IMR-90 (cell line): Measurements from ENCODE around the gene RNF11. TPM values are rescaled to one million over a fixed set of nuclear protein-coding genes. Genes with fewer than 3 reads are reported as not detected.

Experiments
- ATAC-seq: fragments of 200-7000 bp; cut with Tn5 transposase; 2 replicates; pipeline ENCODE4 v1.9.1; 2020; ENCODE audit warnings: low read depth, mild to moderate bottlenecking, moderate library complexity
- BruUV-seq: library from RNA; stranded (reverse); fragments of 400-500 nt; replicated peaks from 2 replicates; lab custom pipeline; 2021; lab: Mats Ljungman, UMichigan
- CTCF ChIA-PET: fragments of 300-600 bp; formaldehyde crosslinking; extraction: SDS; loops from one replicate; lab custom pipeline; 2021; ENCODE audit warnings: antibody characterized with exemption; lab: Yijun Ruan, JAX
- POLR2A ChIA-PET: fragments of 300-600 bp; sonication (Branson Sonifier 250); formaldehyde crosslinking; loops from one replicate; lab custom pipeline; 2022; ENCODE audit warnings: antibody characterized with exemption; ENCODE audit not compliant: unreplicated experiment; lab: Charles Lee
- DNase-seq: peaks from one replicate; pipeline ENCODE4 v3.0.0; 2013
- H2AFZ ChIP-seq: replicated peaks from 2 replicates; pipeline ENCODE3; 2013; ENCODE audit warnings: low read length, mild to moderate bottlenecking; ENCODE audit not compliant: poor library complexity
- H2AK5ac ChIP-seq: 2 replicates; pipeline ENCODE4 v1.6.1; 2013; ENCODE audit warnings: low read depth, low read length, inconsistent platforms
- H2AK9ac ChIP-seq: replicated peaks from 2 replicates; pipeline ENCODE3; 2013; ENCODE audit warnings: mild to moderate bottlenecking, low read depth, low read length, moderate library complexity; ENCODE audit not compliant: poor library complexity
- H2BK120ac ChIP-seq: 2 replicates; pipeline ENCODE4 v1.6.1; 2013; ENCODE audit warnings: low read depth, low read length, inconsistent platforms
- H2BK15ac ChIP-seq: 3 replicates; pipeline ENCODE4 v1.6.1; 2013; ENCODE audit warnings: low read depth, low read length, inconsistent platforms
- H2BK20ac ChIP-seq: 2 replicates; pipeline ENCODE4 v1.6.1; 2013; ENCODE audit warnings: low read depth, mild to moderate bottlenecking, inconsistent platforms, low read length, moderate library complexity
- H2BK5ac ChIP-seq: 2 replicates; pipeline ENCODE4 v1.6.1; 2013; ENCODE audit warnings: mild to moderate bottlenecking, low read depth, low read length, inconsistent platforms; ENCODE audit not compliant: poor library complexity, severe bottlenecking
- H3K14ac ChIP-seq: replicated peaks from 2 replicates; pipeline ENCODE4 v1.6.1; 2013; ENCODE audit warnings: low read depth, low read length, inconsistent platforms
- H3K18ac ChIP-seq: 2 replicates; pipeline ENCODE4 v1.6.1; 2013; ENCODE audit warnings: low read depth, low read length, control low read depth
- H3K23ac ChIP-seq: 2 replicates; pipeline ENCODE4 v1.6.1; 2013; ENCODE audit warnings: low read depth, low read length, inconsistent platforms
- H3K27ac ChIP-seq: 2 replicates; pipeline ENCODE4 v1.5.1; 2013; ENCODE audit warnings: mild to moderate bottlenecking, control low read depth, low read length; ENCODE audit not compliant: insufficient read depth
- H3K27me3 ChIP-seq: 2 replicates; pipeline ENCODE4 v1.6.1; 2013; ENCODE audit warnings: low read length; ENCODE audit not compliant: control insufficient read depth, insufficient read depth
- H3K36me3 ChIP-seq: 2 replicates; pipeline ENCODE4 v1.6.1; 2013; ENCODE audit warnings: low read length, mixed read lengths; ENCODE audit not compliant: control insufficient read depth, insufficient read depth
- H3K4ac ChIP-seq: 2 replicates; pipeline ENCODE4 v1.6.1; 2013; ENCODE audit warnings: low read depth, low read length, inconsistent platforms
- H3K4me1 ChIP-seq: 2 replicates; pipeline ENCODE4 v1.6.1; 2013; ENCODE audit warnings: low read length, mixed read lengths; ENCODE audit not compliant: control insufficient read depth, insufficient read depth
- H3K4me2 ChIP-seq: 2 replicates; pipeline ENCODE4 v1.6.1; 2013; ENCODE audit warnings: low read depth, mild to moderate bottlenecking, control low read depth, low read length, moderate library complexity
- H3K4me3 ChIP-seq: 2 replicates; pipeline ENCODE4 v1.5.1; 2013; ENCODE audit warnings: low read depth, mild to moderate bottlenecking, control low read depth, low read length, moderate library complexity; ENCODE audit not compliant: insufficient read depth
- H3K56ac ChIP-seq: 2 replicates; pipeline ENCODE4 v1.6.1; 2013; ENCODE audit warnings: low read length, inconsistent platforms; ENCODE audit not compliant: insufficient read depth; ENCODE audit errors: extremely low read depth
- H3K79me1 ChIP-seq, 2 experiments: 2 replicates each; pipeline ENCODE4 v1.6.1; 2013; ENCODE audit warnings: low read length in 2 of 2, inconsistent platforms in 1 of 2, low read depth in 1 of 2
- H3K9ac ChIP-seq: 2 replicates; pipeline ENCODE4 v1.6.1; 2013; ENCODE audit warnings: low read depth, low read length, control low read depth
- H3K9me1 ChIP-seq: 2 replicates; pipeline ENCODE4 v1.6.1; 2013; ENCODE audit warnings: low read length, inconsistent platforms; ENCODE audit not compliant: insufficient read depth
- H3K9me3 ChIP-seq: 2 replicates; pipeline ENCODE4 v1.6.1; 2013; ENCODE audit warnings: low read length; ENCODE audit not compliant: control insufficient read depth, insufficient read depth
- H4K20me1 ChIP-seq: 2 replicates; pipeline ENCODE4 v1.6.1; 2013; ENCODE audit warnings: low read length, inconsistent platforms; ENCODE audit not compliant: insufficient read depth
- H4K5ac ChIP-seq: 2 replicates; pipeline ENCODE4 v1.6.1; 2013; ENCODE audit warnings: mild to moderate bottlenecking, low read depth, low read length, control low read depth
- H4K8ac ChIP-seq, 2 experiments: 2 replicates each; pipeline ENCODE4 v1.6.1; 2013; ENCODE audit warnings: low read depth in 2 of 2, low read length in 2 of 2, control low read depth in 1 of 2, inconsistent platforms in 1 of 2
- H4K91ac ChIP-seq: 2 replicates; pipeline ENCODE4 v1.6.1; 2013; ENCODE audit warnings: low read depth, low read length, inconsistent platforms; ENCODE audit not compliant: insufficient read depth
- CHD1 ChIP-seq: IDR thresholded peaks from 2 replicates; pipeline ENCODE4 v1.6.1; 2012; ENCODE audit warnings: low read depth, low read length, improper control_type of control experiment
- FOS ChIP-seq: fragments of 150-350 bp; IDR thresholded peaks from 2 replicates; pipeline ENCODE4 v1.6.1; 2016; ENCODE audit warnings: low read depth, low read length
- MAFK ChIP-seq: IDR thresholded peaks from 2 replicates; pipeline ENCODE4 v1.6.1; 2012; ENCODE audit warnings: low read depth, low read length, improper control_type of control experiment
- MAZ ChIP-seq: IDR thresholded peaks from 2 replicates; pipeline ENCODE4 v1.6.1; 2012; ENCODE audit warnings: low read depth, mild to moderate bottlenecking, low read length, improper control_type of control experiment, moderate library complexity, borderline replicate concordance
- NFE2L2 ChIP-seq: fragments of 150-350 bp; IDR thresholded peaks from 2 replicates; pipeline ENCODE4 v1.6.1; 2016; ENCODE audit warnings: low read depth, mild to moderate bottlenecking, low read length
- POLR2A ChIP-seq: IDR thresholded peaks from 2 replicates; pipeline ENCODE4 v1.6.1; 2012; ENCODE audit warnings: mild to moderate bottlenecking, low read depth, low read length
- RAD21 ChIP-seq: IDR thresholded peaks from 2 replicates; pipeline ENCODE4 v1.6.1; 2012; ENCODE audit warnings: low read length, improper control_type of control experiment
- WGBS, 2 experiments: methylation state at CpG; one replicate each; pipeline versions ENCODE4 v1.1.5 to v1.1.7; 2013; ENCODE audit warnings: missing lambda C conversion rate in 2 of 2; ENCODE audit not compliant: insufficient read length in 1 of 2; ENCODE audit errors: extremely low coverage in 2 of 2; 5-methylcytosine and 5-hydroxymethylcytosine counted together
- dilution Hi-C: fragments of 300-500 bp; cut with HindIII; formaldehyde crosslinking; loops from one replicate; pipeline ENCODE4 v1.14.3; 2018; ENCODE audit warnings: low sequenced_read_pairs; ENCODE audit not compliant: unreplicated experiment
- in situ Hi-C: fragments of 300-500 bp; cut with MboI; formaldehyde crosslinking; loops from 3 replicates; pipeline ENCODE4 v1.14.3; 2019; ENCODE audit warnings: low sequenced_read_pairs, inconsistent platforms, mixed read lengths
- intact Hi-C: fragments of 100-400 bp; cut with micrococcal nuclease; formaldehyde crosslinking; loops from 2 replicates; pipeline ENCODE4 v1.10.0; 2022
- polyA plus RNA-seq, 3 experiments: library from polyadenylated mRNA; depleted of rRNA; stranded (reverse); fragments of >200 nt; gene quantifications; 2 replicates each; pipeline ENCODE4 v1.2.3, GENCODE V29; 2012; ENCODE audit warnings: low replicate concordance in 1 of 3
- total RNA-seq: library from RNA; depleted of rRNA; stranded (reverse); fragments of >200 nt; gene quantifications from 2 replicates; pipeline ENCODE4 v1.2.3, GENCODE V29; 2012
- TF ChIP-seq, protein P1 (sequence below): fragments of 150-350 bp; IDR thresholded peaks from 2 replicates; pipeline ENCODE4 v1.6.1; 2016; ENCODE audit warnings: low read depth, mild to moderate bottlenecking, low read length, moderate library complexity, borderline replicate concordance
- TF ChIP-seq, protein P2 (sequence below): conservative IDR thresholded peaks from 2 replicates; pipeline ENCODE4 v1.5.1; 2012; ENCODE audit warnings: mild to moderate bottlenecking, low read depth, low read length, improper control_type of control experiment

Gene RNF11
- total and polyA plus RNA-seq, 2 of the 4 experiments (the other 2 are of a cell fraction), result 63.3 to 64.1 TPM

DNA sequence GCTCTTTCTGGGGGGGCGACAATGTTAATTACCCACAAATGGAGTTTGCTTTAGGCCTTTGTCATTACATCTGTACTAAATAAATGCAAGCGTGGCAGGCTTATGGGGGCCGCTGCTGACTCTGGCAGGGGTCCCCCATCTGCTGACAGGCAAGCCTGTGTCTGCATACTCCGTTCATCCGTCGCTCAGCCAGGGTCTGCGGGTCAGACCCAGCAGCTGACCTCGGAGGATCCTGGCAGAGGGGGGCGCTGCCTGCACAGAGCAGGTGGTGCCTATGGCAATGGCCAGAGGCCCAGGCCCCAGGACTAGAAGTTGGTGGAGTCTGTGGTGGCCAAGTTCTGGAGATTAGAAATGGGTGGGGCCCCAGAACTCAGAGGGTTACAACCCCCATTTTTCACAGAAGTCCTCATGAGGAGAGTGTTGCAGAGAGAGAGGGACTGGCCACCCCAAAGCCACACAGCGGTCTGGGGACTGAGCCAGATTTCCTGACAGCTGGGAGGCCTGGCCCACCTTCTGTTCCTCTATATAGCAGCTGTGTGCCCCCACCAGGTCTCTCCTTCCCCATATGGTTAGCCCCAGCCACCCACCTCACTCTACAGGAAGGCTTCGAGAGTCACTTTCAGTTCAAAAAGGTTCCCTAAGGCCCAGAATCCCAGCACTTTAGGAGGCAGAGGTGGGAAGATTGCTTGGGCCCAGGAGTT lies 63.3 kb downstream of the RNF11 start (continued):
- no peak for TF ChIP-seq FOS

DNA sequence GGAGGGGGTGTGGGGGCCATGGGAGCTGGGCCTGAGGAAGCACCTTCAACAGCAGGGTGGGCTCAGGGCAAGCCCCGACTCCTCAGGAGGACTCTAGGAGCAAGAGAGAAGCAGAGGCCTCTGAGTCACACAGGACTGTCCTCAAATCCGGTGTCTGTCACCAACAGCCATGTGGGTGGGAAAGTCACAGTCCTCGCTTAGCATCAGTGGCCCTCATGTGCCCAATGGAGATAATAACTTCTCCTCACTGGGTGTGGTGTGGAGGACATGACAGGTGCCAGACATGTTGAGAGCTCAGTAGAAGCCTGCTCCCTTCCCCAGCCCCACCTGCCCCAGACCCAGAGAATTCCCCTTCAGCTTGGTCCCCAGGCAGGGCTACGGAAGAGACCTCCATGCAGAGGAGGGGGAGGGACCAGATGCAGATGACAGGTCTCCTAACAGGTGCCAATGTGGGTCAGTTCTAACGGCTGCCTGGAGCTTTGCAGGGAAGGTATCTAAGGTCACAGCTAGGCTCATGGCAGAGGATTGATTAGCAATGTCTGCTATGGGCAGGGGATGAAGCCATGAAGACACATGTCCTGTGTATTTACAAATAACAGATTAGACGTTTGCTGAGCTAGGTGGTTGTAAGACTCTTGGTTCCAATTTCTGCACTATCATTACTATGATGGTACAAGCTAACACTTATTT lies 64.1 kb downstream of the RNF11 start:
- H3K18ac ChIP-seq, result no peak overlapping the region
- dilution Hi-C loops, result no loop called here
- H3K4me2 ChIP-seq, result no peak overlapping the region
- no peaks in the 10 kb centered on the region for H4K20me1 ChIP-seq
- H2BK20ac ChIP-seq, result no peak overlapping the region
- ChIA-PET POLR2A (no interaction called here), CTCF (no interaction called here)
- DNase-seq, result no peak
- no peaks in the 10 kb centered on the region for H3K79me1 ChIP-seq
- no peak overlapping the region for H2AK5ac ChIP-seq
- no peaks in the 10 kb centered on the region; the same call in 1 of the 2 replicates for H3K4me1 ChIP-seq
- TF ChIP-seq, protein P1, sequence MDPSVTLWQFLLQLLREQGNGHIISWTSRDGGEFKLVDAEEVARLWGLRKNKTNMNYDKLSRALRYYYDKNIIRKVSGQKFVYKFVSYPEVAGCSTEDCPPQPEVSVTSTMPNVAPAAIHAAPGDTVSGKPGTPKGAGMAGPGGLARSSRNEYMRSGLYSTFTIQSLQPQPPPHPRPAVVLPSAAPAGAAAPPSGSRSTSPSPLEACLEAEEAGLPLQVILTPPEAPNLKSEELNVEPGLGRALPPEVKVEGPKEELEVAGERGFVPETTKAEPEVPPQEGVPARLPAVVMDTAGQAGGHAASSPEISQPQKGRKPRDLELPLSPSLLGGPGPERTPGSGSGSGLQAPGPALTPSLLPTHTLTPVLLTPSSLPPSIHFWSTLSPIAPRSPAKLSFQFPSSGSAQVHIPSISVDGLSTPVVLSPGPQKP, result no peak
- TF ChIP-seq CHD1 (no peak), FOS (no peak), RAD21 (no peak), MAFK (no peak), NFE2L2 (no peak), MAZ (no peak), POLR2A (no peak)
- TF ChIP-seq, protein P2, sequence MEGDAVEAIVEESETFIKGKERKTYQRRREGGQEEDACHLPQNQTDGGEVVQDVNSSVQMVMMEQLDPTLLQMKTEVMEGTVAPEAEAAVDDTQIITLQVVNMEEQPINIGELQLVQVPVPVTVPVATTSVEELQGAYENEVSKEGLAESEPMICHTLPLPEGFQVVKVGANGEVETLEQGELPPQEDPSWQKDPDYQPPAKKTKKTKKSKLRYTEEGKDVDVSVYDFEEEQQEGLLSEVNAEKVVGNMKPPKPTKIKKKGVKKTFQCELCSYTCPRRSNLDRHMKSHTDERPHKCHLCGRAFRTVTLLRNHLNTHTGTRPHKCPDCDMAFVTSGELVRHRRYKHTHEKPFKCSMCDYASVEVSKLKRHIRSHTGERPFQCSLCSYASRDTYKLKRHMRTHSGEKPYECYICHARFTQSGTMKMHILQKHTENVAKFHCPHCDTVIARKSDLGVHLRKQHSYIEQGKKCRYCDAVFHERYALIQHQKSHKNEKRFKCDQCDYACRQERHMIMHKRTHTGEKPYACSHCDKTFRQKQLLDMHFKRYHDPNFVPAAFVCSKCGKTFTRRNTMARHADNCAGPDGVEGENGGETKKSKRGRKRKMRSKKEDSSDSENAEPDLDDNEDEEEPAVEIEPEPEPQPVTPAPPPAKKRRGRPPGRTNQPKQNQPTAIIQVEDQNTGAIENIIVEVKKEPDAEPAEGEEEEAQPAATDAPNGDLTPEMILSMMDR, result no peak
- no peak overlapping the region for H2BK5ac ChIP-seq
- no peak overlapping the region for H4K5ac ChIP-seq
- in situ Hi-C loops, result loop anchor here (10.0 kb wide), 1 partner anchor 375 kb away; no protein-coding TSS in a partner anchor
- no peak overlapping the region for H2AK9ac ChIP-seq
- H3K36me3 ChIP-seq, result no peaks in the 10 kb centered on the region
- H3K4ac ChIP-seq, result no peak overlapping the region
- no peak overlapping the region for H2AFZ ChIP-seq
- H3K14ac ChIP-seq, result no peak overlapping the region
- H4K8ac ChIP-seq, result no peak overlapping the region
- H3K4me3 ChIP-seq, result no peak overlapping the region
- 50% methylated on average over 1 of the region's 6 CpGs; no CpG with 5 or more reads in 1 of the 2 experiments for WGBS, 2 experiments
- H2BK120ac ChIP-seq, result no peak overlapping the region
- no TSS peak for BruUV-seq
- no peak overlapping the region for H4K91ac ChIP-seq
- no peak for ATAC-seq
- no peak overlapping the region for H3K56ac ChIP-seq
- intact Hi-C loops, result loop anchor here (5.0 to 10.0 kb wide), 2 partner anchors 325 to 373 kb away; partner anchors contain the start of gene CDKN2C
- H3K27me3 ChIP-seq, result no peaks in the 10 kb centered on the region
- no peak overlapping the region for H2BK15ac ChIP-seq
- H3K23ac ChIP-seq, result no peak overlapping the region
- peaks cover 9% of the 10 kb centered on the region; the same call in 1 of the 2 replicates for H3K9me1 ChIP-seq
- no peak overlapping the region for H3K9ac ChIP-seq
- no peak overlapping the region for H3K27ac ChIP-seq
- H3K9me3 ChIP-seq, result no peaks in the 10 kb centered on the region
